ENCODE measurements around the gene YWHAE. TPM values are rescaled to one million over a fixed set of nuclear protein-coding genes. Genes with fewer than 3 reads are reported as not detected.

Gene YWHAE
- total and polyA plus RNA-seq, 9 of the 15 experiments (the other 6 are each of a cell fraction or from before 2014, with no cell fraction given): 184 to 727 (median 448) TPM

- intact Hi-C loops (cut with micrococcal nuclease): loop anchor here (1.0 to 2.0 kb wide), 3 partner anchors 55 to 72 kb away; no protein-coding TSS in a partner anchor
- BruUV-seq (replicated peaks): no TSS peak
- WGBS (ENCODE audit: insufficient coverage, low coverage, missing lambda C conversion rate): 21% methylated on average over 8 of the region's 8 CpGs
- Histone ChIP-seq H3K4me1 (replicated peaks in 1 of 2; ENCODE audit: control insufficient read depth in 2 of 2, insufficient read depth in 2 of 2, low read length in 2 of 2) (peaks cover 0 to 4% of the 10 kb centered on the region in 2 experiments; a peak in 2 of 5 replicates), H3K79me2 (ENCODE audit: control insufficient read depth, insufficient read depth, low read length) (no peaks in the 10 kb centered on the region), H3K27ac (ENCODE audit: extremely low read depth, low read depth, low read length) (no peak overlapping the region; the same call in 2 of the 3 replicates), H3K9ac (ENCODE audit: insufficient read depth in 1 of 2, low read depth in 2 of 2, low read length in 2 of 2) (no peak overlapping the region), H3K9me3 (replicated peaks; ENCODE audit: control insufficient read depth, insufficient read depth, low read depth, low read length) (no peaks in the 10 kb centered on the region), H3K4me2 (ENCODE audit: insufficient read depth, low read length) (no peak overlapping the region; the same call in 1 of the 2 replicates), H3K27me3 (ENCODE audit: control insufficient read depth in 2 of 2, insufficient read depth in 2 of 2, low read length in 2 of 2) (no peaks in the 10 kb centered on the region; a peak in 1 of 5 replicates), H2AFZ (ENCODE audit: low read depth, low read length) (no peak overlapping the region), H4K20me1 (replicated peaks; ENCODE audit: control insufficient read depth, insufficient read depth, low read length) (no peaks in the 10 kb centered on the region), H3K36me3 (ENCODE audit: control insufficient read depth, insufficient read depth, low read length) (no peaks in the 10 kb centered on the region), H3K4me3 (no peak overlapping the region), H3K9me1 (ENCODE audit: control insufficient read depth, insufficient read depth, low read length) (no peaks in the 10 kb centered on the region)
- in situ Hi-C loops (cut with MboI): loop anchor here (5.0 kb wide), 1 partner anchor 74 kb away; no protein-coding TSS in a partner anchor
- ChIA-PET CTCF (ENCODE audit: low intra/inter-chr PET ratio) (interaction anchor here (1.9 to 2.0 kb wide), 2 partner anchors 55 to 72 kb away, joined by 20 read pairs; no protein-coding TSS in a partner anchor), POLR2A (interaction anchor here (0.8 kb wide), 1 partner anchor 203 kb away, joined by 3 read pairs; no protein-coding TSS in a partner anchor)
- DNase-seq (ENCODE audit: extremely low read depth in 1 of 4, low spot score in 3 of 4) (peak; percentile 26 to 62 (median 43)), FAIRE-seq (peak; percentile 71), ATAC-seq (peak; percentile 85)
- TF ChIP-seq ZNF512 (tag; IDR thresholded peaks at IDR 0.05): no peak
- TF ChIP-seq MIER1 (IDR thresholded peaks at IDR 0.05; ENCODE audit: low read depth): no peak
- no peak for TF ChIP-seq POLR3G (IDR thresholded peaks at IDR 0.05; ENCODE audit: extremely low read depth, insufficient read length, insufficient replicate concordance)
- no peak for TF ChIP-seq PYGO2 (tag; IDR thresholded peaks at IDR 0.05)
- TF ChIP-seq NFIC (IDR thresholded peaks at IDR 0.05): peak; percentile 12; the same call in 1 of the 2 replicates
- no peak for TF ChIP-seq PML (IDR thresholded peaks at IDR 0.05; ENCODE audit: low read length)
- TF ChIP-seq SFPQ (IDR thresholded peaks at IDR 0.05; ENCODE audit: low read depth, low read length): no peak
- no peak for TF ChIP-seq TCF7 (IDR thresholded peaks at IDR 0.05; ENCODE audit: borderline replicate concordance)
- TF ChIP-seq KLF16 (IDR thresholded peaks at IDR 0.05): no peak
- no peak for TF ChIP-seq E2F4 (CRISPR knock-in tag; IDR thresholded peaks at IDR 0.05; ENCODE audit: low read depth)
- peak; percentile 59 for TF ChIP-seq NCOR1 (IDR thresholded peaks at IDR 0.05)
- TF ChIP-seq ZBTB2 (IDR thresholded peaks at IDR 0.05): no peak
Observed at GRCh38 chr17:1331708-1332107, 68.3 kb downstream of the YWHAE start.

All from K562 (cell line).